ENCODE measurements around the gene RPS6KA4. TPM values are rescaled to one million over a fixed set of nuclear protein-coding genes. Genes with fewer than 3 reads are reported as not detected.

Gene RPS6KA4
- total RNA-seq, 1 donor from 2014 or later, result 42.0 TPM

DNA sequence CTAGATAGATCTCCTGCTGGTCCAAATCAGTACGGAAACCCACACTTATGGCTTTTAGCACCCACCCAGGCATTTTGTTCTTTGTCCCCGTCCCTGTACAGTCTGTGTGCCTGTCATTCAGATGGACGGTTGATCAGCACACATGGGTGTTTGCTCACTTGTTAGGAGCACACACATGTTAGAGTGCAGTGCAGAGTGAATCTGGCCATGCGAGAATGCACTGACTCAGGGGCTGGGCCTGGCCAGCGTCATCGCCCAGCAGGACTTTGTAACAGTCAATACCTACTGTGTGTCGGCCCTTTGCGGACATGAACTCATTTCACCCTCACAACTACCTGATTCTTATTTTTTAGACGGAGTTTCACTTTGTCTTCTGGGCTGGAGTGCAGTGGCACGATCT lies 3.4 kb downstream of the RPS6KA4 start:
- intact Hi-C loops (cut with micrococcal nuclease), result no loop called here

DNA sequence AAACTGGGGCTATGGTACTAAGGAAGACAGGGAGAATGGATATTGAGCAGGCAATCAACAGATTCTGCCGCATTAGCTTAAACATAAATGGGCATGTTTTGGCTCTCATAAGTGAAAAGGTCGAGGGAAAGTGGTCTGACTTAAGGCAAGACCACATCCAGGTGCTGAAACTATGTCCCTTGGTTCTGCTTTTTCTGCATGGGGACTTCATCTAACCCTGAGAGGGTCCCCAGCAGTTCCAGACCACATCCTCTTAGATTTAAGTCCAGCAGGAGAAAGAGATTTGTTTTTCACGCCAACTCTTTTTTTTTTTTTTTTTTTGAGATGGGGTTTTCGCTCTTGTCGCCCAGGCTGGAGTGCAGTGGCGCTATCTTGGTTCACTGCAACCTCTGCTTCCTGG lies 5.5 kb downstream of the RPS6KA4 start:
- intact Hi-C loops (cut with micrococcal nuclease), result no loop called here

DNA sequence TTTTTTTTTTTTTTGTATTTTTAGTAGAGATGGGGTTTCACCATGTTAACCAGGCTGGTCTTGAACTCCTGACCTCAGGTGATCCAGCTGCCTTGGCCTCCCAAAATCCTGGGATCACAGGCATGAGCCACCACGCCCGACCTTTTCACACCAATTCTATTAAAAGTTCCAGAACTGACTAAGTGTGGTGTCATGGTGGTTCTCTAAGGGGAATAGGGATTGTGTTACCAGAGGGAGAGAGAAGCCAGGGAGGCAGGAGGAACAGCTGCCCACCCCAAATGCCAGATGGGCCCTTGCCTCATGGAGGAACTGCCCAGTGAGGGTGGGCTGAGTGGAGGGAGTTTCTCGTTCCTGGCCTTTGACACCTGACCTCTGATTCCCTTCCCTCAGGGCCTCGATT lies 5.9 kb downstream of the RPS6KA4 start:
- intact Hi-C loops (cut with micrococcal nuclease), result no loop called here

DNA sequence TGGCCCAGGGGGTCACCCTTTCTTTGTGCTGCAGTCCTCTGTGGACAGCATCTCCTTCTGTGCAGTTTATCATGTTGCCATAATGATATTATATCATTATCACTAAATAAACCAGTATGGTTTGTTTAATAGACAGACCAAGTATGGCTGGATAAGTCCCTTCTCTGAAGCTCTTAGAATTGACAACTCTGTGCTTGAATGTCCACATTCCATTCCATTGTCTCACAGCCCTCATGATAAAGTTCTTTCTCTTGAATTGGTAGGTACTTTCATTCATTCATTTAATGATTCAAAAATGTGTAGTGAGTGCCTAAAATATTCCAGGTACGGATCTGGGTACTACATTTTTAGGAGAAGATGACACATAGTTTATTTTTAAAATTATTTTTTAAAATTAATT lies 7.8 kb downstream of the RPS6KA4 start:
- intact Hi-C loops (cut with micrococcal nuclease), result no loop called here

DNA sequence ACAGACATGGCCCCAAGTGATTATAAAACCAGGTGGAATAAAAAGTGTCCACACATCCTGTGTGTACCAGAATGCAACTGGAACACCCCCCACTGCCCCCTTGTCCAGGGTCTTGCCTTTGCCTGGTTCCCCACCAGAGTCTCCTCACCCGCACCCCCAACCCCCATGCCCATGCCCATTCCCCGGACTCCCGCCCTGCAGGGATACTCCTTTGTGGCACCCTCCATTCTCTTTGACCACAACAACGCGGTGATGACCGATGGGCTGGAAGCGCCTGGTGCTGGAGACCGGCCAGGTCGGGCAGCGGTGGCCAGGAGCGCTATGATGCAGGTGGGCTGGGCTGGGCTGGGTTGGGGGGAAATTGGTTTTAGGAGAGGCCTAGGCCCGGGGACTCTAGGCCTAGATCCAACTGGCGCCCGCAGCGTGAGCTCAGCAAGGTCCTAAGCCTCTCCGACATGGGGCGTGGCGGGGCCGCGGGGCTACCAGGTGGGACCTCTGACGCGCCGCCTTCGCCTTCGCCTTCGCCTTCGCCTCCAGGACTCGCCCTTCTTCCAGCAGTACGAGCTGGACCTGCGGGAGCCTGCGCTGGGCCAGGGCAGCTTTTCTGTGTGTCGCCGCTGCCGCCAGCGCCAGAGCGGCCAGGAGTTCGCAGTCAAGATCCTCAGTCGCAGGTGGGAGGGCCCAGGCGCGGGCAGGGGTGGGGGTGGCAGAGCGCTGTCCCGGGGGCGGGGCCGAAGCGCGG lies 9.1 kb downstream of the RPS6KA4 start:
- intact Hi-C loops (cut with micrococcal nuclease), result no loop called here

DNA sequence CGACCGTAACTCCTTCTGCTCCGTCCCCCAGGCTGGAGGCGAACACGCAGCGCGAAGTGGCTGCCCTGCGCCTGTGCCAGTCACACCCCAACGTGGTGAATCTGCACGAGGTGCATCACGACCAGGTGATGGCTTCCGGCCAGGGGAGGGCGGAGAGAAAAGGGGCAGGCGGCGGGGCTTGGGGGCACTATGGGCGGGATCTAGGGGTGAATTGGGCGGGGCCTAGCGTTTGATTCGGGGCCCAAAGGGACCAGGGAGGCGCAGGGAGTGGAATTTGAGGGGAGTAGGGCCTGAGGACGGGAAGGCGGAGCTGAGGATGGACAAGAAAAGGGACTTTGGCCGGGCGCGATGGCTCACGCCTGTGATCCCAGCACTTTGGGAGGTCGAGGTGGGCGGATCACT lies 9.7 kb downstream of the RPS6KA4 start:
- intact Hi-C loops (cut with micrococcal nuclease), result no loop called here

DNA sequence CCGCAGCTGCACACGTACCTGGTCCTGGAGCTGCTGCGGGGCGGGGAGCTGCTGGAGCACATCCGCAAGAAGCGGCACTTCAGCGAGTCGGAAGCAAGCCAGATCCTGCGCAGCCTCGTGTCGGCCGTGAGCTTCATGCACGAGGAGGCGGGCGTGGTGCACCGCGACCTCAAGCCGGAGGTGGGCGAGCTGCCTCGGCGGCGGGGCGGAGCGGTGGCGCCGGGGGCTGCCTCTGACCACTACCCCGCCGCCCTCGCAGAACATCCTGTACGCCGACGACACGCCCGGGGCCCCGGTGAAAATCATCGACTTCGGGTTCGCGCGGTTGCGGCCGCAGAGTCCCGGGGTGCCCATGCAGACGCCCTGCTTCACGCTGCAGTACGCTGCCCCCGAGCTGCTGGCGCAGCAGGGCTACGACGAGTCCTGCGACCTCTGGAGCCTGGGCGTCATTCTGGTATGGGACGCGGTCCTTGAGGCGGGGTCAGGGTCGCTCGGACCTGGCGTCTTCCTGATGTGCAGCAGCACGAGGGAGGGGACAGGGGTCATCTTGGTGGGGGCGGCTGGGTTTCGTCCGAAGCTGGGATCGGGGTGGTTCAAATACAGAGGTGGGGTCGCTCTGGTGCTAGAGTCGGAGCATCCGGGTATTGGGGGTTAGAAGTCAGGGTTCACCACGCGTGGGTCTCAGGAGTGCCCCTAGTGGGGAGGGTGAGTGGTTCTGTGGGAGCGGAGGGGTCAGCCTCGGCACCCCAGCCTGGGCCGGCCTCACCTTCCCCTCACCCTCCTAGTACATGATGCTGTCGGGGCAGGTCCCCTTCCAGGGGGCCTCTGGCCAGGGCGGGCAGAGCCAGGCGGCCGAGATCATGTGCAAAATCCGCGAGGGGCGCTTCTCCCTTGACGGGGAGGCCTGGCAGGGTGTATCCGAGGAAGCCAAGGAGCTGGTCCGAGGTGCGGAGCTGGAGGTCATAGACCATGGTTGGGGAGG lies 10.8 kb downstream of the RPS6KA4 start:
- intact Hi-C loops (cut with micrococcal nuclease), result no loop called here

DNA sequence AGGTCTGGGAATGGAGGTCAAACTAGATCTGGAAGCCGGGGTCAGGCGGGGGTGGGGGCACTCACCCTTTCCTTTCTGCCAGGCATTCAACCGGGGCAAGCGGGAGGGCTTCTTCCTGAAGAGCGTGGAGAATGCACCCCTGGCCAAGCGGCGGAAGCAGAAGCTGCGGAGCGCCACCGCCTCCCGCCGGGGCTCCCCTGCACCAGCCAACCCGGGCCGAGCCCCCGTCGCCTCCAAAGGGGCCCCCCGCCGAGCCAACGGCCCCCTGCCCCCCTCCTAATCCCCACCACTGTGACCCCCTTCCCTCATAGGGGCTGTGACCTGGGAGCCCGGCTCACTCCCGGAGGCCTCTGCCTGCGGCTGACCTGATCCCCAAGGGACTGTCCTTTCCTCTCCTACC lies 12.2 kb downstream of the RPS6KA4 start:
- intact Hi-C loops (cut with micrococcal nuclease), result no loop called here

DNA sequence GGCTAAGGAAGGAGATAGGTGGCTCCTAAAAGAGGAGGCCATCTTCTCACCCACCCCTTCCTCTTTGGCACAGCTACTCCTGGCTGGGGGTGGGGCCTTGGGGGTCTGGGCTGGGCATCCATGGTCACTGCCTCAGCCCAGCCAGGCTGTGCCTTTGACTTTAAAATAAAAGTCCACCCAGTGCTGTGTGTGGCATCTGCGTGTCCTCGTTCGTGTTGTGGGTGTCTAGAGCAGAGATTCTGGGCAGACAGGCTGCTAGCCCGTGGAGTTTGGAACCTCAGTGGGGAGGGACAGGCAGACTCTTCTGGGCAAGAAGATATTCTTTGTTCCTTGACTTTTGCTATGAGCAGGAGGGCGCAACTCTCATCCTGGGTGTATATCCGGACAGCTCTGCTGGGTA lies 13.1 kb downstream of the RPS6KA4 start:
- intact Hi-C loops (cut with micrococcal nuclease), result no loop called here

DNA sequence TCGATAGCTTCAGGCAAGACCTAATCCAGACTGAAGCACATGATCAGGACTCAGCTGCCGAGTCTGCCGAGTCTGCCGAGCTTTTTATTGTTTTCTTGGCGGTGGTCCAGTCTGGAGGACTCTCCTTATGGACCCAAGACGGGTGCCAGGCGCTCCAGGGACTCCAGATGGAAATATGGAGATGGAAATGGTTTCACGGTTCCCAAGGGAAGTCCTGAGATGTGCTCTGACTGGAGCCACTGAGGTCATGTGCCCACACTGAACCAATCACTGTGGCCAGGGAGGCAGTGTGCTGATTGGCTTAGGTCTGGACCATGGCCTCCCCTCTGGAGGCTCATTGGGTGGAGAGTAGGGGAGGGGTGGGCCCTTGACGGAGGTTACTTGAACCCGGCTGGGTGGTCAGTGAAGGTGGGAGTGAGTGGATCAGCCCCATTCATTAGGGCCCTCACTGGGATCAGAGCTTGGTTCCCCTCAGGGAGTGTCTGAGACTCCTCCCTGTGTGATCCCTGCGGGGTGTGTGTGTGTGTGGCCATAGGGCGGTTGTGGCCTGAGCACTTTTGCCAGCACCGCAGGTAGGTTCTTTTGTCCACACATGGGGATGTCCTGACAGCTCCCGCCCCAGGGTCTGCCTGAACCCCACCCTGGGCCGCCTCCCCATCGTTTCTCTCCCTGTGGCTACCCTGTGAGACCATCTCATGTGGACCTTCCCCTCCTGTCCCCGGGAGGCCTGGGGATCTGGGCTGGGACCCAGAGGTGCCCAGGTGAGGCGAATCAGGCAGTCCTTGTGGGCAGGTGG lies 14.0 kb downstream of the RPS6KA4 start:
- intact Hi-C loops (cut with micrococcal nuclease), result no loop called here

DNA sequence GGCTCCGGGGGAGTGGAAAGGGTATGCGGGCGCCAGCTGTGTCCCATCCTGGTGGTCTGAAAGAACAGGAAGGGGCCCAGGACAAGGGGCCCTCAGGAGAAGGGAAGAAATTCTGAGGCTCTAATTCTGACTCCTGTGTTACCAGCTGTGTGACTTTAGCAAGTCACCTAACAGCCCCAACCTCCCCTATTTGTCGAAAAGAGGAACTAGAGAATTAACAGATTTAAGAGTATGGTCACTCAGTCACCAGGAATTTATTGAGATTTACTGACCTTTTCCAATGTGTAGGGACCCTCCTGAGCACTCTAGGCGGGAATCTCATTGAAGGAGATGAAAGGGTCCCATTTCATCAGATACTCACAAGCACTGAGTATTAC lies 14.6 kb downstream of the RPS6KA4 start:
- intact Hi-C loops (cut with micrococcal nuclease), result no loop called here

DNA sequence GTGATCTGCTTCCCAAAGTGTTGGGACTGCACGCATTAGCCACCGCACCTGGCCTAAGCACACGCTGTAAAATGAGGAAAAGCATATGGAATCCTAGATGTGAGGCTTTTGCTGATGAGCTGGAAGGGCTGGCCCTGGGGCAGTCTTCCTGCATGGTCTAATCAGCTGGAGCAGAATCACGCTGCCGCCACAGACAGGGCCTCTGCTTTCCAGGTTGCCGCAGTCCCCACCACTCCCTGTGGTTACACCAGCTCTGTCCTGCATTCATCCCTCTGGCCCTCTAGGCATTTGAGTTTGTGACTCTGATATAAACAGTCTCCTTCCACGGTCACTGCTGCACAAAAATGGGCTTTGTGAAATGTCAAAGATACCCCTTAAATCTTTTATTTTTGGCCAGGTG lies 17.1 kb downstream of the RPS6KA4 start:
- intact Hi-C loops (cut with micrococcal nuclease), result no loop called here

DNA sequence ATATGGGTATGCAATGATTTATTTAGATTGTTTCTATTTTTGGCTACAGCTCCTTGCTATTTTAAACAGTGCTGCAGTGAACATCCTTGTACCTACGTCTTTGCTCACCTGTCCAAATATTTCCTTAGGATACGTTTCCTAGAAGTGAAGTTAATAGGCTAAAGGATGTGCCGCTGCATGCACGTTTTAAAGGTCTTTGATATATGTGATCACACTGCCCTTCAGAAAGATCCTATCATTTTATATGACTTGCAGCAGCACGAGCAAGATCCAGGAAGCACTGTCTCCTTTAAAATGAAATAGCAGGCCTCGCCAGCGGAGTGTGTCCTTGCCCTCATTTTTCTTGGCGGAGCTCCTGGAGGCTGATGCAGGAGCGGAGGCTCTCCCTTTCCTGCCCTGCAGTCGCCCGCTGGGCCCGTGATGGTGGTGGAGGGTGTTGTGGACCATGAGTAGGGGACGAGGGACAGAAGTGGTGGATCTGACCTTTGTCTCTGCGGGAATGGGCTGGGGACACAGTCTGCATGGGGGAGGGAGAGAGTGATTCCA lies 19.4 kb downstream of the RPS6KA4 start:
- intact Hi-C loops (cut with micrococcal nuclease), result no loop called here

DNA sequence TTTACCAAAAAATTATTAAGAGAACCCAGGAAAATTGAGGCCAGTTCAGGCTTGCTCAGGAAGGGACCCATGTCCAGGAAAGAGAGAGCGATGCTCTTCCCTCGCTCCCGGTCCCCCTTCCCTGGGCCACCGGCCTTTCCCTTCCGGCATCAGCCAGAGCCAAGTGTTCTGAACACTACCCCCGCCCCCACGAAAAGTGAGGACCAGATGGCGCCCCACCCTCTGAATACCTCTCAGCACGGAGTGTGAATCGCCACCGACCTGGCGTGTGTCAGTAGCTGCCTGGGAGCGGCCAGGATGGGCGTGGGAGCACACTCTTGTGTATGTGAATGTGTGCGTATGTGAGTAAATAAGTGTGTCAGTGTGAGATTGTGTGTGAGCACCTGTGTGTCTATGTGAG lies 20.2 kb downstream of the RPS6KA4 start:
- intact Hi-C loops (cut with micrococcal nuclease), result no loop called here

DNA sequence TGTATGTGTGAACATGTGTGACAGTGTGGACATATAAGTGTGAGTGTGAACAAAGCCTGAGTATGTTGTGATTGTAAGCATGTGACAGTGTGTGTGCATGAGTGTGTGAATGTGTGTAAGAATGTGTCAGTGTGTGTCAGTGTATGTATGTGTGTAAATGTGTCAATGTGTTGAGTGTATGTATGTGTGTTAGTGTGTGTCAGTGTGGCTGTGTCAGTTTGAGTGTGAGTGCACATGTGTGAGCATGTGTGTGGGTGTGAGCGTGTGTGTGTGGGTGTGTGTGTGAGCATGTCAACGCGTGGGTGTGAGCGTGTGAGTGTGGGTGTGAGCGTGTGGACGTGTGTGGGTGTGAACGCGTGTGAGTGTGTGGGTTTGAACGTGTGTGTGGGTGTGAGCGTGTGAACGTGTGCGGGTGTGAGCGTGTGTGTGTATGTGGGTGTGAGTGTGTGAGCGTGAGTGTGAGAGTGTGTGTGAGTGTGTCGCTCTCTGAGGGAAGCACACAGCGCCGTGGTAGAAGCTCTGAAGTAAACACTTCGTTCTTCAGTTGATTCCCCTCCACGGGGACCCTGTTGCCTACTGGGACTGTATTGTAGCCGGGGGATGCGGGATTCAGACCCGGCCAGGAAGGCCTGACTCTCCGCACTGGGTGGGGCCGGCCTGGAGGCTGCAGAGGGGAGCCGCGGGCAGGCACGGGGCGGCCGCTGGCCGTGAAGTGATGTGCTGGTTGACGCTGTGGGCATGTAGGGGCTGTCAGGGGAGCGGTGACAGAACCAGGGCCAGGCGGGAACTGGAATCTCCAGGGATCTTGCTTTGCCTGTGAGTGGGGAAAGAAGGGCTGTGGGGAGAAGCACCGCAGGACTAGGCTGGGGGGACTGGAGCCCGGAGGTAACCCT lies 21.1 kb downstream of the RPS6KA4 start:
- intact Hi-C loops (cut with micrococcal nuclease), result no loop called here

DNA sequence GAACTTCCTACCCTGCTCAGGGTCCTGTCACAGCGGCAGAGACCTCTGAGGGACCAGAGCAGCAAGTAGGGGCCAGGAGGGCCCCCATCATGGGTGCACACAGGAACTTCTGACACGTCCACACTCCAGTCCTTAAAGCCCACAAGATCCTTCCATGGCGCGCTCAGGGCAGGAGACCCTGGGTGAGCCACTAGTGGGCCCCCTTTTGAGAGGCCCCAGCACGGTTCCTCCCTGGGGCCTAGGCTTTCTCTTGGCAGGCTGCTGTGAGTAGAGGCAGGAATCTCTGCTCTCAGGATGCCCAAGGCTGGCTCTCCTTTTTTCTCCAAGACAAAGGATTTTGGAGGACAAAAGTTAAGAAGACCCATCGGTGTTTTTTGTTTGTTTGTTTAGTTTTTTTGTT lies 22.4 kb downstream of the RPS6KA4 start:
- intact Hi-C loops (cut with micrococcal nuclease), result no loop called here

DNA sequence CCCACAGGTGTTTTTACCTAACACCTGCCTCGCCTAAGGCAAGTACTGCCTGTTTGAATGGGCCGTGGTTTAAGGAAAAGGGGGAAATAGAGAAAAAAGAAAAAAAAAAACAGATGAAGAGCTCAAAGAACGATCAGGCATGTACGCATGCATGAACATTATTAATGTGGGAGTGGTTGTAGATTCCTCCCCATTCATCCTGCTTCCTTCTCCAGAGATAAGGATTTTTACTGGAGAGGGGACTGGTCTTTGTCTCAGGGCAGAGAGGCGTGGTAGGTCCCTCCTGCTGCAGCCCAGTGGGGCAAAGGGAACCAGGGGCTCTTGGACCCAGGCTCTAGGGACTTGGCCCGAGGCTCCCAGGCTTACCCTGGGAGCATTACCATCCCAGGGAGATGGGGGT lies 23.1 kb downstream of the RPS6KA4 start:
- intact Hi-C loops (cut with micrococcal nuclease), result no loop called here

DNA sequence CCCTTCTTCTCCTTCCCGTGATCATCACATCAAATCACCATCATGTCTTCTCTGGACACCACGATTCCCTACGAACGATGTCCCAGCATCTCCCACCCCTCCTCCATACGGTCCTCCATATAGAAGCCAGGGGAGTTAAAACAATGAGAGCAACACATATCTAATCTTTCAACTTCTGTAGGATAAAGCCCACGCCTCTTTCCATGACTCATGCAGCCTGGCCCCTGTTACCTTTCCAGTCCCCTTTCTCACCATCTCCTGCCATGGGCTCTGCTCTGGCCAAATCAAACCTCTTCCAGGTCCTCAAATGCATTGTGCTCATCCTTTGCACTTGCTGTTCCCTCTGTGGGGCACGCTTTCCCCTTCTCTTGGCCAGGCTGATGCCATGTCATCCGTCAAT lies 23.6 kb downstream of the RPS6KA4 start:
- intact Hi-C loops (cut with micrococcal nuclease), result no loop called here

DNA sequence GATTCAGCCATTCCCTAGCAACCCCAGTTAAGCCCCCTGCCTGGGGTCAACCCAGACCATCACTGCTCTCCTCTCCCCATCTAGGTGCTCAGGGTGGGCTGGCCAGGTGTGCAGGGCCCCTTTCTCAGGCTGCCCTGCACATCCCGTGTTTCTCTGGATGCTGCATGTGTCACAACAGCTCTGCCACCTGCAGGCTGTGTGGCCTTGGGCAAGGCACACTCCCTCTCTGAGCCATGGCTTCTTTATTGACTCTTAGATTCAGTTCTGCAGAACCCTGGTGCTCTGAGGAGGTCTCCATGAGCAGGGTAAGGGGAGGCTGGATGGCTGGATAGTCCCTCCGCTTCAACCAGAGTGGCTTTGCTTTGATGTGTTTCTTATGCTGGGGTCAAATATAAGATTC lies 24.6 kb downstream of the RPS6KA4 start:
- intact Hi-C loops (cut with micrococcal nuclease), result no loop called here

DNA sequence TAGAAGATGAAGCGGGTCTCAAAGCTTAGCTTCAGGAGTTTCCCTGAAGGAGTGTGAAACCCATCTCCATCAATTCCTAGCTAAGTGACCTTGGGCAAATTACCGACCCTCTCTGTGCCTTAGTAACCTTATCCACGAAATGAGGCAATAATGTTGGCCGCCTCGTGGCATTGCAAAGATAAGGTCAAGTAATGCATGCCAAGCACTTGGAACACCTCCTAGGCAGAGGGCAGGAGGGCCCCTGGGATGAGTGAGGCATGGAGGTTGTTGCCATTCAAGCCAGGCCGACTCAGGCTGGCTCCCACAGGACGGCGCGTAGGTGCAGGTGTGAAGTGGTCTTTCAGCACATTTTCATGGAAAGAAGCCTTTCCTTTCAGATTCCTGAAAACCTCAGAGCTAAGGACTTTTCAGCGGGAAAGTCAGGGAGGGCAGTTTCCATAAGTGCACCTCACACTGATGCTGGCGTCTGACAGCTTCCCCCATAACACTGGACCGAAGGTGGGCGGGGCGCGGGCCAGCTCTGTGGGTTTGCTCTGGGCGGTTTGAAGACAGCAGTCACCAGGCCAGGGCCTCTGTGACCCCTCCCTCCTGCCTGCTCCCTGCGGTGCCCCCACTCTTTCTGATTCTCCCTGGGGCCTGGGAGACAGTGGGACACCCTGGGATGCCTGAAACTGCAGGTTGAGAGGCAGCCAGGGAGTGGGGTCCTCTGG lies 25.2 kb downstream of the RPS6KA4 start:
- intact Hi-C loops (cut with micrococcal nuclease), result no loop called here
